ENCODE data around the gene CEP170B. TPM values are rescaled to one million over a fixed set of nuclear protein-coding genes. Genes with fewer than 3 reads are reported as not detected.

Gene CEP170B
- total RNA-seq, result 0.90 TPM
- polyA plus RNA-seq, result 8.3 TPM
- long read RNA-seq, donor 1, result 0 reads
- long read RNA-seq, donor 2, result 0 reads
- long read RNA-seq, donor 3, result 0 reads
- long read RNA-seq, donor 4, result 0 reads
- long read RNA-seq, donor 5, result 0 reads
- long read RNA-seq, donor 6, result 0 reads
- long read RNA-seq, donor 7, result 0 reads
- long read RNA-seq, donor 8, result 0 reads
- long read RNA-seq, donor 9, result 0 reads
- long read RNA-seq, donor 10, result 0 reads

- DNase-seq (ENCODE audit: low read depth in 6 of 9, low spot score in 9 of 9), result peak in 1 of 9 donors; percentile 16
- Histone ChIP-seq H3K9me3 (ENCODE audit: control insufficient read depth in 2 of 2, insufficient read depth in 1 of 2, low read length in 1 of 2) (peaks cover 0 to 1% of the 10 kb centered on the region in 2 donors), H3K27me3 (ENCODE audit: control insufficient read depth in 2 of 2, insufficient read depth in 1 of 2, low read length in 1 of 2) (peaks cover 48 to 69% of the 10 kb centered on the region in 2 donors), H3K4me1 (ENCODE audit: control insufficient read depth in 2 of 2, insufficient read depth in 2 of 2, low read length in 2 of 2) (peaks cover 8 to 9% of the 10 kb centered on the region in 2 donors), H3K27ac (ENCODE audit: low read depth in 1 of 2, low read length in 1 of 2) (peak within 1 kb of the TSS in 1 of 2 donors; percentile 55), H3K36me3 (ENCODE audit: control insufficient read depth in 2 of 2, insufficient read depth in 2 of 2, low read length in 1 of 2) (no peaks in the 10 kb centered on the region), H3K4me3 (ENCODE audit: low read length in 2 of 2) (peak within 1 kb of the TSS; percentile 10 to 58)
- WGBS, result under 1% methylated on average over 80 of the region's 88 CpGs
These were observed at the start of gene CEP170B for GRCh38 chr14:104865081-104865630. CEP170B (plus strand) TSS chr14:104865268; CDS start chr14:104868451, 3,183 bp downstream.

GRCh38 chr14:104816616-104816884 is 48.5 kb upstream of the CEP170B start:
- Histone ChIP-seq H3K27ac (ENCODE audit: low read depth in 1 of 2, low read length in 1 of 2) (peak overlapping the region; percentile 92 to 94), H3K36me3 (ENCODE audit: control insufficient read depth in 2 of 2, insufficient read depth in 2 of 2, low read length in 1 of 2) (no peaks in the 10 kb centered on the region), H3K4me1 (ENCODE audit: control insufficient read depth in 2 of 2, insufficient read depth in 2 of 2, low read length in 2 of 2) (peaks cover 9 to 16% of the 10 kb centered on the region in 2 donors), H3K4me3 (ENCODE audit: low read length in 2 of 2) (peak overlapping the region; percentile 91 to 99), H3K9me3 (ENCODE audit: control insufficient read depth in 2 of 2, insufficient read depth in 1 of 2, low read length in 1 of 2) (no peaks in the 10 kb centered on the region), H3K27me3 (ENCODE audit: control insufficient read depth in 2 of 2, insufficient read depth in 1 of 2, low read length in 1 of 2) (no peaks in the 10 kb centered on the region)
- WGBS, result 5% methylated on average over 8 of the region's 8 CpGs
- DNase-seq (ENCODE audit: low read depth in 6 of 9, low spot score in 9 of 9), result no peak

GRCh38 chr14:104817930-104818713 is 46.9 kb upstream of the CEP170B start:
- H3K9me3 ChIP-seq (ENCODE audit: control insufficient read depth in 2 of 2, insufficient read depth in 1 of 2, low read length in 1 of 2), result no peaks in the 10 kb centered on the region
- H3K36me3 ChIP-seq (ENCODE audit: control insufficient read depth in 2 of 2, insufficient read depth in 2 of 2, low read length in 1 of 2), result no peaks in the 10 kb centered on the region
- H3K4me3 ChIP-seq (ENCODE audit: low read length in 2 of 2), result no peak overlapping the region
- peaks cover 9 to 16% of the 10 kb centered on the region in 2 donors for H3K4me1 ChIP-seq (ENCODE audit: control insufficient read depth in 2 of 2, insufficient read depth in 2 of 2, low read length in 2 of 2)
- 96% methylated on average over 8 of the region's 8 CpGs for WGBS
- H3K27me3 ChIP-seq (ENCODE audit: control insufficient read depth in 2 of 2, insufficient read depth in 1 of 2, low read length in 1 of 2), result no peaks in the 10 kb centered on the region
- no peak overlapping the region for H3K27ac ChIP-seq (ENCODE audit: low read depth in 1 of 2, low read length in 1 of 2)
- DNase-seq (ENCODE audit: low read depth in 6 of 9, low spot score in 9 of 9), result no peak

- no peaks in the 10 kb centered on the region for H3K36me3 ChIP-seq (ENCODE audit: control insufficient read depth in 2 of 2, insufficient read depth in 2 of 2, low read length in 1 of 2)
- WGBS, result 96% methylated on average over 9 of the region's 9 CpGs
- no peak overlapping the region for H3K4me3 ChIP-seq (ENCODE audit: low read length in 2 of 2)
- DNase-seq (ENCODE audit: low read depth in 6 of 9, low spot score in 9 of 9), result no peak
- H3K9me3 ChIP-seq (ENCODE audit: control insufficient read depth in 2 of 2, insufficient read depth in 1 of 2, low read length in 1 of 2), result no peaks in the 10 kb centered on the region
- H3K27ac ChIP-seq (ENCODE audit: low read depth in 1 of 2, low read length in 1 of 2), result no peak overlapping the region
- peaks cover 9 to 16% of the 10 kb centered on the region in 2 donors for H3K4me1 ChIP-seq (ENCODE audit: control insufficient read depth in 2 of 2, insufficient read depth in 2 of 2, low read length in 2 of 2)
- no peaks in the 10 kb centered on the region for H3K27me3 ChIP-seq (ENCODE audit: control insufficient read depth in 2 of 2, insufficient read depth in 1 of 2, low read length in 1 of 2)
These were observed 46.3 kb upstream of the CEP170B start for GRCh38 chr14:104818714-104819161.

- Histone ChIP-seq H3K4me3 (ENCODE audit: low read length in 2 of 2) (no peak overlapping the region), H3K27me3 (ENCODE audit: control insufficient read depth in 2 of 2, insufficient read depth in 1 of 2, low read length in 1 of 2) (peaks cover 0 to under 1% of the 10 kb centered on the region in 2 donors), H3K4me1 (ENCODE audit: control insufficient read depth in 2 of 2, insufficient read depth in 2 of 2, low read length in 2 of 2) (peaks cover 9 to 14% of the 10 kb centered on the region in 2 donors), H3K27ac (ENCODE audit: low read depth in 1 of 2, low read length in 1 of 2) (no peak overlapping the region), H3K9me3 (ENCODE audit: control insufficient read depth in 2 of 2, insufficient read depth in 1 of 2, low read length in 1 of 2) (no peaks in the 10 kb centered on the region), H3K36me3 (ENCODE audit: control insufficient read depth in 2 of 2, insufficient read depth in 2 of 2, low read length in 1 of 2) (no peaks in the 10 kb centered on the region)
- WGBS, result 95% methylated on average over 12 of the region's 12 CpGs
- DNase-seq (ENCODE audit: low read depth in 6 of 9, low spot score in 9 of 9), result no peak
These were observed 45.7 kb upstream of the CEP170B start for GRCh38 chr14:104819361-104819781.

- H3K4me1 ChIP-seq (ENCODE audit: control insufficient read depth in 2 of 2, insufficient read depth in 2 of 2, low read length in 2 of 2), result peaks cover 5 to 10% of the 10 kb centered on the region in 2 donors
- no peak for DNase-seq (ENCODE audit: low read depth in 6 of 9, low spot score in 9 of 9)
- H3K36me3 ChIP-seq (ENCODE audit: control insufficient read depth in 2 of 2, insufficient read depth in 2 of 2, low read length in 1 of 2), result no peaks in the 10 kb centered on the region
- peaks cover 5 to 14% of the 10 kb centered on the region in 2 donors for H3K27me3 ChIP-seq (ENCODE audit: control insufficient read depth in 2 of 2, insufficient read depth in 1 of 2, low read length in 1 of 2)
- H3K27ac ChIP-seq (ENCODE audit: low read depth in 1 of 2, low read length in 1 of 2), result no peak overlapping the region
- no peak overlapping the region for H3K4me3 ChIP-seq (ENCODE audit: low read length in 2 of 2)
- 81% methylated on average over 22 of the region's 22 CpGs for WGBS
- H3K9me3 ChIP-seq (ENCODE audit: control insufficient read depth in 2 of 2, insufficient read depth in 1 of 2, low read length in 1 of 2), result peaks cover 0 to 8% of the 10 kb centered on the region in 2 donors
These were observed 44.3 kb upstream of the CEP170B start for GRCh38 chr14:104820669-104821228.

GRCh38 chr14:104821229-104821945 is 43.7 kb upstream of the CEP170B start:
- H3K27ac ChIP-seq (ENCODE audit: low read depth in 1 of 2, low read length in 1 of 2), result no peak overlapping the region
- H3K4me3 ChIP-seq (ENCODE audit: low read length in 2 of 2), result no peak overlapping the region
- no peak for DNase-seq (ENCODE audit: low read depth in 6 of 9, low spot score in 9 of 9)
- peaks cover 5 to 20% of the 10 kb centered on the region in 2 donors for H3K27me3 ChIP-seq (ENCODE audit: control insufficient read depth in 2 of 2, insufficient read depth in 1 of 2, low read length in 1 of 2)
- peaks cover 5 to 15% of the 10 kb centered on the region in 2 donors for H3K4me1 ChIP-seq (ENCODE audit: control insufficient read depth in 2 of 2, insufficient read depth in 2 of 2, low read length in 2 of 2)
- H3K36me3 ChIP-seq (ENCODE audit: control insufficient read depth in 2 of 2, insufficient read depth in 2 of 2, low read length in 1 of 2), result no peaks in the 10 kb centered on the region
- 96% methylated on average over 23 of the region's 23 CpGs for WGBS
- H3K9me3 ChIP-seq (ENCODE audit: control insufficient read depth in 2 of 2, insufficient read depth in 1 of 2, low read length in 1 of 2), result peaks cover 0 to 10% of the 10 kb centered on the region in 2 donors

- no peak for DNase-seq (ENCODE audit: low read depth in 6 of 9, low spot score in 9 of 9)
- 95% methylated on average over 27 of the region's 27 CpGs for WGBS
- H3K27ac ChIP-seq (ENCODE audit: low read depth in 1 of 2, low read length in 1 of 2), result no peak overlapping the region
These were observed 43.0 kb upstream of the CEP170B start for GRCh38 chr14:104821971-104822608.

More at GRCh38 chr14:104821971-104822608, 43.0 kb upstream of the CEP170B start:
- Histone ChIP-seq H3K4me3 (ENCODE audit: low read length in 2 of 2) (no peak overlapping the region), H3K4me1 (ENCODE audit: control insufficient read depth in 2 of 2, insufficient read depth in 2 of 2, low read length in 2 of 2) (peaks cover 0 to 12% of the 10 kb centered on the region in 2 donors), H3K36me3 (ENCODE audit: control insufficient read depth in 2 of 2, insufficient read depth in 2 of 2, low read length in 1 of 2) (no peaks in the 10 kb centered on the region), H3K9me3 (ENCODE audit: control insufficient read depth in 2 of 2, insufficient read depth in 1 of 2, low read length in 1 of 2) (peaks cover 0 to 10% of the 10 kb centered on the region in 2 donors), H3K27me3 (ENCODE audit: control insufficient read depth in 2 of 2, insufficient read depth in 1 of 2, low read length in 1 of 2) (peaks cover 10 to 26% of the 10 kb centered on the region in 2 donors)

Data from thymus (tissue), 14 donors.